Measurements from ENCODE around the gene PLD4.
"Not testable (repeated sequence)": the region's sequence is repeated elsewhere in the genome, so short reads cannot be mapped to it uniquely, and the experiment has no call there.

Gene PLD4

GRCh38 chr14:104900639-104901512 is 23.8 kb upstream of the PLD4 start:
- no peak for DNase-seq

DNA sequence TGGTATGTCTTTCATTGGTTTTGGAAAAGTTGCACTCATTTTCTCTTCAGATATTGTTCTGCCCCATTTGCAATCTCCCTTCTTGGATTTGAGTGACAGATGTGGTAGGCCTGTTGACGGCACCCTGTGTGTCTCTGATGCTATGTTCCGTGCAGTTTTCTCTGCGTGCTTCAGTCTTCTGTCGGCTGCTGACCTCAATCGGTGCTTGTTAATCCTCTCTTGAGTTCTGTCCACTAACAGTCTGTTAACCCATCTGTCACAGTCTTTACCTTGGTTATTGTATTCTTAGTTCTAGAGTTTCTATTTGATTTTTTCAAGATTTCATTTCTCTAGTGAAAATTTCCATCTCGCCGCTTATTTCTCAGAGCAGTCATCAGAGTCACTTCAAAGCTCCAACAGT is 20.7 kb upstream of the PLD4 start:
- no peak for DNase-seq

GRCh38 chr14:104904650-104905578 is 19.8 kb upstream of the PLD4 start:
- not testable (repeated sequence) for DNase-seq

DNA sequence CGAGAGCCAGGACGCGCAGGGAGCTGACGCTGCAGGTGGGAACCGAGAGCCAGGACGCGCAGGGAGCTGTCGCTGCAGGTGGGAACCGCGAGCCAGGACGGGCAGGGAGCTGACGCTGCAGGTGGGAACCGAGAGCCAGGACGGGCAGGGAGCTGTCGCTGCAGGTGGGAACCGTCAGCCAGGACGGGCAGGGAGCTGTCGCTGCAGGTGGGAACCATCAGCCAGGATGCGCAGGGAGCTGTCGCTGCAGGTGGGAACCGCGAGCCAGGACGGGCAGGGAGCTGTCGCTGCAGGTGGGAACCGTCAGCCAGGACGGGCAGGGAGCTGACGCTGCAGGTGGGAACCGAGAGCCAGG is 19.1 kb upstream of the PLD4 start:
- DNase-seq, result not testable (repeated sequence)

GRCh38 chr14:104908303-104908702 is 16.4 kb upstream of the PLD4 start:
- no peak for DNase-seq

DNA sequence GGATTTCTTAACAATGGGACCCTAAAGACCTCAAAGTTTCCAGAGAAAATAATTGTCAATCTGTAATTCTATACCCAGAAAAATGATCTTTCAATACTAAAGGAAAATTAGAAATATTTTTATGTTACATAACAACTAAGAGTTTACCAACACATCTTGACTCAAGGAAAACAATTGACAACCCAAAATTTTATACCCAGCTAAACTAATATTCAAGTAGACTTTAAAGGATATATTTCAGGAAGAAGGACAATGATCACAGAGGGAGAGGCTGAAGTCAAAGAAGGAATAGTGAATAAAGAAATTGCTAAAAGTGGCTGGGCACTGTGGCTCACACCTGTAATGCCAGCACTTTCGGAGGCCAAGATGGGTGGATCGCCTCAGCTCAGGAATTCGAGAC is 12.6 kb upstream of the PLD4 start:
- DNase-seq, result no peak

GRCh38 chr14:104913435-104913834 is 11.2 kb upstream of the PLD4 start:
- DNase-seq, result no peak

DNA sequence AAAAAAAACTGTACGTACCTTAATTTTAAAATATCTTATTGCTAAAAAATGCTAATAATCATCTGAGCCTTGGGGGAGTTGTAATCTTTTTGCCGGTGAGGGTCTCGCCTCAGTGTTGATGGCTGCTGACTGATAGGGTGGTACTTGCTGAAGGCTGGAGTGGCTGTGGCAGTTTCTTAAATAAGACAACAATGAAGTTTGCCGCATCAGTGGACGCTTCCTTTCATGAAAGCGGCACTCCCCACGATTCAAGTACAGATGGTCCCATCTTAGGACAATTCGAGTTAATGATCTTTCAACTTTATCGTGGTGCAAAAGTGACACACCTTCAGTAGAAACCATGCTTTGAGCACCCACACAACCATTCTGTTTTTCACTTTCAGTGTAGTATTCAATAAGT is 7.6 kb upstream of the PLD4 start:
- DNase-seq, result no peak

- no peak for DNase-seq
These were observed 6.7 kb upstream of the PLD4 start for GRCh38 chr14:104917993-104918392.

GRCh38 chr14:104919152-104919992 is 5.3 kb upstream of the PLD4 start:
- DNase-seq, result not testable (repeated sequence)

DNA sequence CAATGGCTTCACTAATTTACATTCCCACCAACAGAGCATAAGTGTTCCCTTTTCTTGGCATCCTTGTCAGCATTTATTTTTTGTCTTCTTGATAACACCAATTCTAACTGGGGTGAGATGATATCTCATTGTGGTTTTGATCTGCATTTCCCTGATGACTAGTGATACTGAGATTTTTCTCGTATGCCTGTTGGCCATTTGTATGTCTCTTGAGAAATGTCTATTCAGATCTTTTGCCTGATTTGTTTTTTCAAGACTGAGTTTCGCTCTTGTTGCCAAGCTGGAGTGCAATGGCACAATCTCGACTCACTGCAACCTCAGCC is 4.7 kb upstream of the PLD4 start:
- no peak for DNase-seq

DNA sequence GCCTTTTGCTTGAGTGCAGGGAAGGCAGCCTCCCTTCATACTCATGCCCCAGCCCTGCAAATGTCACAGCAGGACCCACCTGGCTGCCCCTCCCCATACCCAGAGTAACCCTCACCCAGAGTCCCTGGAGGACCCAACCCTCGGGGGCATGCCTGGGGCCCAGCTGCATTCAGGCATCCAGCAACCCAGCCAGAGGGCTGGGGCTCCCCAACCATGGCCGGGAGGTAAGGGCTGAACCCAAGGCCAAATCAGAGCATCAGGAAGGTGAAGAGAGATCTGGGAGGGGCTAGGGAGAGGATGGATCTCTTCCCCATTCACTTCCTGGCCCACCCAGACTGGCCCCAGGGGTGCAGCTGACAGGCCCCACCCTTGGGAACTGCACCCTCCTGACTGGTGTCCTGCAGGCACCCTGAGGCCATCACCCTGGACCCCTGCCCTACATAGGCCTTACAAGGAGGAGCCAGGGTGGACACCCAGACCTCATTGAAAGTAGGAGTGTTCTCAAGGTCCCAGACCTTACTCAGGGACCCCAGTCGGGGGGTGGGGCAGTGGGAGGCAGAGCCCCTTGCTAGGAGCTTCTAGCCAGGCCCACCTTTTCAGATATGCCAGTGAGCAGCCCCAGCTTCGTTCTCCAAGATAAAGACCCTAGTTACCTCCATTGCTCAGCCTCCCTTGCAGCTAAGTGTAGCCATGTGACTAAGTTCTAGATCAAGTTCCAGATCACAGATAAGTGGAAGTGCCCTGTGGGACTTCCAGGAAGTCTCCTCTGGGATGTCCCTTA is 849 bp upstream of the PLD4 start:
- DNase-seq, result no peak

GRCh38 chr14:104925214-104925854 is 655 bp downstream of the PLD4 start:
- no peak for DNase-seq

GRCh38 chr14:104925855-104926609 is 1.4 kb downstream of the PLD4 start:
- DNase-seq, result no peak

DNA sequence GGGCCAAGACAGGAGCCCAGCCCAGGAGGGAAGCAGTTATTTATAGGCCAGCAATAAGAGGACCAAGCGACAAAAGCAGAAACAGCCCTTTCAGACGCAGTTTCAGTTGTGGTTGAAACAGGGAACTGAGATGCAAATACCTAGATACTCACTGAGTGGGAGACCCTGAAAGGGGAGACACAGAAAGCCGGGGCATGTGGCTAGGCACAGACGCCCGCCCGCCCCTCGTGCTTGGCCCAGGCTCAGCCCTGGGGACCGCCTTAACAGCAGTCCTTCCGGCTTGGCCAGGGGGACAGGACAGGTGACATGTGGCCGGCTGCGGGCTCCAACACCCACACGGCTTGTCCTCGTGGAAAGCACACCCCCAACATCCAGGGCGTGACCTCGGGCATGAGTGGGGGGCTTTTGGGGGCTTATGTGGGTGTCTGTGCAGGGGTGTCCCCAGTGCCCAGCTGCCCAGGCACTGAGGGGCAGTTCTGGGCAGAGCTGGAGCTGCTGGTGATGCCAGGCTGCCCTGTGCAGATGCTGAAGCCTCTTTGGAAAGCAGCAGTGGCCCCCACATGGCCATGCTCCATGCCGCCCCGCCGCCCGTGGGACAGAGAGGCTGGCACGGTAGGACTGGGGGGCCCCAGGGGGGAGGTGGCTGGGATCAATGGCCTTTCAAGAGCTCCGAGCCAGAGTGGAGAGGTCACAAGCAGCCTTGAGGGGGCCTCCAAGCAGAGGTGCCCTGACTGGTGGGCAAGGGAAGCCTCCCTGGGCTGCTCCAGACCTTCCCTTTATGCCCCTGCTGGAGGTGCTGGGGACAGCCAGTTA is 2.1 kb downstream of the PLD4 start:
- DNase-seq, result peak; percentile 76 to 78

DNA sequence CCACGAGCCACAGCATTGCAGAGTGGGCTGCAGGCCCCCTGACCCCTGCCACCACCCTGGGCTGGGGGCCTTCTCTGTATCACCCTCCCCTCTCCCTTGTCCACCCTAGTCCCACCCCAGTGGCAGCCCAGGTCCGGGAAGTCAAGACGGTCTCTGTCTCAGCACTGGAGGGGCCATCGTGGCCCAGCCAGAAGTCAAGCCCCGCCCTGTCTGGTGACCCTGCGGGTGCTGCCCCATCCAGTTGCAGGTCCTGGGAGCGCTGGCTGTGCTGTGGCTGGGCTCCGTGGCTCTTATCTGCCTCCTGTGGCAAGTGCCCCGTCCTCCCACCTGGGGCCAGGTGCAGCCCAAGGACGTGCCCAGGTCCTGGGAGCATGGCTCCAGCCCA is 2.7 kb downstream of the PLD4 start:
- no peak for DNase-seq

GRCh38 chr14:104927901-104928300 is 3.2 kb downstream of the PLD4 start:
- DNase-seq, result no peak

- DNase-seq, result no peak
These were observed 3.9 kb downstream of the PLD4 start for GRCh38 chr14:104928391-104929133.

Data from Kasumi-1 (cell line).